HG02884 (cell line): ENCODE data around the gene IGFBP2.

ENCODE experiments used
- ATAC-seq: cut with Tn5 transposase; IDR thresholded peaks from one replicate; pipeline ENCODE4 v1.9.1; 2021; ENCODE audit warnings: mild to moderate bottlenecking, moderate library complexity; ENCODE audit not compliant: unreplicated experiment

The IGFBP2 gene

DNA sequence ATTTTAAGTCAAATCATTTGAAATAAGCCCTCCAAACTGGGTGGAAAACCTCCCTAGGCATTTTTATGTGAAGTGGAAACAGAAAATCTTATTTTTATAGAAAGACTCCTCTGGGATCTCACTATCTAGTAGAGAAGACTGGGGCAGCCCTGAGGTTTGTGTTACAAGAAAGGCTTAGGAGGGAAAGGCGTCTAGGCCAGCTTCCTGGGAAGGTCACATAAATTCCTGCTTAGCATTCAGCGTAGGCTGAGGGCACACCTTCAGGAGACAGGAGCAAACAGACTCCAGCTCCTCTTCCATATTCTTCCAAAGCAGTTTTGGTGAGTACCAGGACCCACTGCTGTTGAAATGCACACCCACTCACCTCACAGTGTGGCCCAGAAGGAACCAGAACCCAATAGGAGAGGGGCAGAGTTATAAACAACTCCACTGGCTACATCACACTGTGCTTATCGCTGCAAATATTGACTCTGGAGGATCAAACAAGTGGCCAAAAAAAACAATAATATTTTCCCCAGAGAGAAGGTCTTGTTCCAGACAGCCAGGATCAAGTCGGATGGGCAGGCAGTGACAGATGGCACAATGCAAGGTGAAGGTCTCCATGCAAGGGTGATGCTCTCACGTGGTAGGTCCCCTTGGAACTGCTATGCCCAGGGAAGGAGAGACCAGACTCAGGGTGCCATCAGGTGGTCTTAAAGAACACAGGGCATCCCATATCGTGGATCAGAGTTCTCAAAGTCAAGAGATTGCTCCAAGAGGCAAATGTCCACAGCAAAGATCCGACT is 17.7 kb upstream of the IGFBP2 start:
- ATAC-seq, result no peak

DNA sequence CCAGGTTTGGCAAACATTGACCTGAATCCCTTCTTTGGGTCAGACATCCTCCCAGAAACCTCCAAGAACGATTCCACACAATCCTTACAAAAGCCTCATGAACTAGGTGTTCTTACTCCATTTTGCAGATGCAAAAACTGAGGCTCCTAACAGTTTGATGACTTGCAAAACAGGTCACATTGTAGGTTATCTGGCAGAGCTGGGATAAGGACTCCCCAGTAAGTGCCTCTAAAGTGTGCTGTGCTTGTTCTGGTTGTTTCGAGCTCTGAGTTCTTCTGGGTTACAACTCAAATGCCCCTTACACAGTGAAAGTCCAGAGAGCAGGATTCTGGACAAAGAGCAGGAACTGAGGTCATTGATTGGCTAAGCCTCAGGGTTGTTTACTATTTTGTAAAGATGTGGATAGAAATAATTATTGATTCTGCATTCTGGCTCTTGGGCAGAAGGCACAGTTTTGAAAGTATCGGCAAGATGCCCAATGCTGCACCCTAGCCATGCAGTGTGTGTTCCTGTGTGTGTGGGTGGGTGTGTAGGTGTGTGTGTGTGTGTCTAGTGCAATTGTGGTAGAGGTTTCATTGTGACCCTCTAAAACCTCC is 17.0 kb upstream of the IGFBP2 start:
- ATAC-seq, result no peak

DNA sequence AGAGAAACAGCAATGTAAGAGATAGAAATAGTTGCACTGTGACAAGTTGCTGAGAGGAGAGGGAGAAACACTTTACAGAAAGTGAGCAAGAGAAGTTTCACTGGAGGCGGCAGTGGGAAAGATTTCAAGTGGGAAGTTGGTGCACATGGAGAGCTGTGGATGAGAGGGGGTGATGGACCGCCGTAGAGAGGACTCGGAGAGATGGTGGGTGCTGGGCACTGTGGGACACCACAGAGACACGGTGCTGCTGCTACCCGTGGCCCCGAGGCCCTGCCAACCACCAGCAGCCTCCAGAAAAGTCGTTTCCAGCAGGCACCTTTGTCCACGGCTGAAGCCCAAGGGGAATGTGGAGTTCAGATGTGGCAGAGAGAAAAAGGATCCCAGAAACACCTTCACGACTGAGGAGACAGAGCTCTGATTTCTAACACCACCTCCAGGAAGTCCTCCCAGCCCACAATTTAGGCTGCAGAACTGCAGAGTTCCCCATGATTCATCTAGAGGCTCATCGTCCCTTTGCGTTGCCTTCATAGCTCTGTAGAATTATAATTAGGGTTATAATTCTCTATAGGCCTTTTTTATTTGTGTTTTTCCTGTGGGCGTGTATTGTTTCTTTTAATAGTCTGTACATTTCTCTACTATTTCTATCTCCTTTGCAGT is 15.9 kb upstream of the IGFBP2 start:
- no peak for ATAC-seq

DNA sequence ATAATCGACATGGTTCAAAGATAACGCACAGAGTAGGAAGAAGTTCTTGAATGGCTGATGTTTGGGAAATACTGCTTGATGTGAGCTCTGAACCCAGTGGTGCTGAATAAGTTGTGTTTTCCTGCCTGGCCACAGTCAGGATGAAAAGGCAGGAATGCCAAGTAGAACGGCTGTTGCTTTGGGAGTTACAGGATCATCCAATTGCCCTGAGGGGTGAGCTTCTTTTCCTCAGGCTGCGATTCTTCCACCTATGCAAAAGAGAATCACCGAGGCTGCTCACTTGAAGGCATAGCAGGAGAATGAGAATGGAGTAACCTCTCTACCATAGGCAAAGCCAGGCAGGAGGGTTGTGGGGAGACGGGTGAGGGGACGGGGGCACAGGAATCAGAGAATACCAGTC is 14.4 kb upstream of the IGFBP2 start:
- ATAC-seq, result no peak

DNA sequence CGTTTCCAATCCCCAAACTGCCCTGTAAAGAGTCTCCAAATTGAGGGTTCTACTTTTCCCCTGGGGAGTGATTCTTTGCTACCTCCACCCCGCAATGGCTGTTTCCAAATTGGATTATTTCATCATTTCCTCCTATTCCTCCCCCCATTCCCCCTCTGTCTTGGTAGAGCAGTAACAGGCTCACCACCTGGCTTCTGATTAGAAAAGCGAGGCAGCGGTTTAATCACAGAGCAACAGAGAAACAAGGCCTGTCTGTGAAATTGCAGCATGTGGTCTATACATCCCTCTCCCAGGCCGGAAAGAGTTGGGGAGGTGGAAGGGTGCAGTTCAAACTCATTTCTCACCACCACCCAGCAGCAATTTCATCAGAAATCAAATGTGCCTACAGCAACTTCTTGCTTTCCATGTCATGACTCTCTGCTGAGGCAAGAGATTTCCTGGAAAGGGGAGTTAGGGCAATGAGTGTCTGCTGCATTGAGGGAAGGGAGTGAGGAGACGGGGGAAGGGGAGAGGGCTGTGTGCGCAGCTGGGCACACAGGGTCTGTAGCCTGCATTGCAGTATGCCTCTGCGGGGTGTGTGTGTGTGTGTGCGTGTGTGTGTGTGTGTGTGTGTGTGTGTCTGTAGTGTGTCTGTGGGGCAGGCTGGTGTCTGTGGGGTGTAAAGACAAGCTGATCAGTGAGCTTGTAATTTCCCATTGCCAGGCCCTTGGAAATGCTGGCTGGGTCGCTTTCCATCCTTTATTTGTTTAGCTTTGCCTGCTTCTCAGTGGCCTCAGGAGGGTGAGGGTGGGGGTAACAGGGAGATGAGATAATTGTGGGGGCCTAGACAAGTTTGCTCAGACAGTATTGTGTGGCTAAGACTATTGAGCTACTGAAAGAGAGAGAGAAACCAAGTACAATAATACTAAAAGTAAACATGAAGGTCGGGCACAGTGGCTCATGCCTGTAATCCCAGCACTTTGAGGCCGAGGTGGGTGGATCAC is 13.5 kb upstream of the IGFBP2 start:
- no peak for ATAC-seq

DNA sequence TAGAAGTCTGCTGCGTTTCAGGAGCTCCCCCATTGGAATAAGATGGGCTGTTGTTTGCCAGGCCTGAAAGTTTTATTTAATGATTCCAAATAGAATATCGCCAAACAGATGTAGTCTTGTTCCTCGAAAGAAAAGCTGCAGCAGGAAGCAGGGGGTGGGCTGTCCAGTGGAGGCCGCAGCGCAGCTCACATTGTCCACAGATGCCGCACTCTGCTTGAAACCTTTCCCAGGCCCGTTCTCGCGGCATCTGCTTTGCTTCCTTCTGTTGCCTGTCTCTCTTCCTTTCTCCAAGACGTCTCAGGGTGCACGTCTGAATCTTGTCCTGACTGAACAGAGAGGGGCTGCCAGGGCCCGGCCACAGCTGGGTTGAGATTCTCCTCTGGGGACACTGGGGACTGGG is 12.4 kb upstream of the IGFBP2 start:
- no peak for ATAC-seq

DNA sequence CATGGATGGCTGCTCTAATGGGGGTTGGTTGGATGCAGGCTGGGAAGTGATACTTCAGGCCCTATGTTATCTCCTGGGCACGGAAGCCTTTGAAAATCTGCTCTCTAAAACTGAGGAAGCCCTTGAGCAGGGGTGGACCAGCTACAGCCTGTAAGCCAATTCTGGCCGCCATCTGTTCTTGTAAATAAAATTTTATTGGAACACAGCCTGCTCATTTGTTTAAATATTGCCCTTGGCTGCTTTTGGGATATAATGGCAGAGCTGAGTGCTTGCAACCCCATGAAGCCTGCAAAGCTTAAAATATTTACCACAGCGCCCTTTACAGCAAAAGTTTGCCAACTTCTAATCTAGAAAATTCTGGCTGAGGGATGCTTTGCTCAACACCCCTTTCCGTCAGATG is 11.9 kb upstream of the IGFBP2 start:
- no peak for ATAC-seq

DNA sequence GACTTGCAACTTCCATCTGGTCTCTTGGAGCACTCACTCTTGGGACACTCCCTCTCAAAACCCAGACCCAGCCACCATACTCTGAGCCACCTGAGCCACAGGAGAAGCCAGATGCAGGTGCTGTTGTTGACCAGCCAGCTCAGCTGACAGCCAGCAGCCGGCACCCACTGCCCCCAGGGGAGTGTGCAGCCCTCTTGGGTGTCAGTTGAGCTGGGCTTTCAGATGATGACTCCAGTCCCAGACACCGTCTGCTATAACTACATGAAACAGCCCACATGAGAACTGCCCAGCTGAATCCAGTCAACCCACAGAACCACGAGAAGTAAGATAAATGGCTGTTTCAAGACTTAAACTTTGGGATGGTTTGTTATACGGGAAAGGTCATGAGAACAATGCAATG is 10.7 kb upstream of the IGFBP2 start:
- no peak for ATAC-seq

DNA sequence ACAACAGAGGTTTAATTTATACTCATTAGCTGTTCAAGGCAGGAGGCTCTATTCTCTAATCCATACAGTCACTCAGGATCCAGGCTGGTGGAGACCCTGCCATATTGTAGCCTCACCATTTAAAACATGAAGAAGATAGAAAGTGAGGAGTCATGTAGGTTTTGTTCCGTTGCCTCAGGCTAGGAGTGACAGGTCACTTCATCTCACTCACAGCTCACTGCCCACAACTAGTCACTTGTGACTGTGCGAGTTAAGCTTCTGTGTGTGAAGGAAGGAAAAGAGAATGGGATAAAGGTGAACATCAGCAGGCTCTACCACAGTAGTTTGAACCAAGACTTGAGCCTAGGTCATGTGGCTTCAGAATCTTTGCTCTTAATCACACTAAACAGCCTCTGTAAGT is 9.0 kb upstream of the IGFBP2 start:
- ATAC-seq, result no peak

DNA sequence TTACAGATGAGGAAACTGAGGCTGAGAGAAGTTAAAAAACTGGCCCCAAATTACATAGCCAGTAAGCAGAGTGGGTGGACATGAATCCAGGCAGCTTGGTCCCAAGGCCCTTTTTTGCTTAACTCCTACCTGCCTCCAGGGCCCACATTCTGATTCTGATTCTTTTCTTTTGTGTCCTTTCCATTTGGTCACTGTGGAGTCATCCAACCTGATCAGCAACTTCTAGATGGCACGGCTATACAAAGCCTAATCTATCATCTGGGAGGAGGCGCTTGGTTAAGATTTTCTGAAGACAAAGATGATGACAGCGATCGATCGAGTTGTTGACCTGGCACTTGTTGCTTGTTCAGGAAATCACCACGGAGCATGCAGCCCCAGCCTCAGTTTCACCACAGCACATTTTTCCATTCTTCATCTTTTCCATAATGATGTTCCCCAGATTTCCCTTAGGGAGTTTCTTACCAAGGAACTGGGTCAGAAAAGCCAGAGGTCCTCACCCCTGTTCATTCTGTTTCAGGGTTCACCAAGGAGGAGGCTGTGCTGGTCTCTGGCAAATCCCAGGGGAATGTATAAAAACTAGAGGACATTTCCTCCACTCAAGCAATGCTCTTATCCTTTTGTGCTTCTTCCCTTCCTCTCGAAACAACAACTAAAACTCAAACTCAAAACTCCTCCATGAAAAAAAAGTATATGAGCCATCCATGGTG is 6.9 kb upstream of the IGFBP2 start:
- no peak for ATAC-seq

DNA sequence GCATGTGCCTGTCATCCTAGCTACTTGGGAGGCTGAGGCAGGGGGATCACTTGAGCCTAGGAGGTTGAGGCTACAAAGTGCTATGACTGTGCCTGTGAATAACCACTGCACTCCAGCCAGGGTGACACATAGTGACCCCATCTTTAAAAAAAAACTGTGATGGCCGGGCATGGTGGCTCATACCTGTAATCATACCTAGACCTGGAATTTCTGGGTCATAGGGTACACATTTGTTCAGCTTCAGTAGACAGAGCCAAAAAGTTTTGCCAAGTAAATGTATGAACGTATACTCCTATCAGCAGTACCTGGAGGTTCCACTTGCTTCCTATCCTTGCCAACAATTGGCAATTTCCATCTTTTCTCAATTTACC is 6.4 kb upstream of the IGFBP2 start:
- ATAC-seq, result no peak

DNA sequence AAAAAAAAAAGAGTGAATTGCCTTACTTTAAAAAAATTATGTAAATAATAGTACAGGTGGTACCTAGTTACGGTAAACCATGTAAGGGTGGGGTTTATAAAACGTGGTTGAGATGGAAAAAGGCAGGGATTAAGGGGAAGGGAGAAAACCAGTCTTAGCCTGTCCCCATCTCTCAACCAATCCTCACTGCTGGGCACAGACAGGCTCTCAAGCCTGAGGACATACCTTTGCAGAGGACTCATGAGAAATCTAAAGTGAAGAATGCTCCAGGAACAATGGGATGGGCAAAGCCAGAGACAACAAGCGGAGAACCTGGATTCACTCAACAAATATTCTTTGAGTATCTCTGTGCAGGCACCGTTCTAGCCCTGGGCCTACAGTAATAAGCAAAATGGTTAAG is 3.4 kb upstream of the IGFBP2 start:
- no peak for ATAC-seq

DNA sequence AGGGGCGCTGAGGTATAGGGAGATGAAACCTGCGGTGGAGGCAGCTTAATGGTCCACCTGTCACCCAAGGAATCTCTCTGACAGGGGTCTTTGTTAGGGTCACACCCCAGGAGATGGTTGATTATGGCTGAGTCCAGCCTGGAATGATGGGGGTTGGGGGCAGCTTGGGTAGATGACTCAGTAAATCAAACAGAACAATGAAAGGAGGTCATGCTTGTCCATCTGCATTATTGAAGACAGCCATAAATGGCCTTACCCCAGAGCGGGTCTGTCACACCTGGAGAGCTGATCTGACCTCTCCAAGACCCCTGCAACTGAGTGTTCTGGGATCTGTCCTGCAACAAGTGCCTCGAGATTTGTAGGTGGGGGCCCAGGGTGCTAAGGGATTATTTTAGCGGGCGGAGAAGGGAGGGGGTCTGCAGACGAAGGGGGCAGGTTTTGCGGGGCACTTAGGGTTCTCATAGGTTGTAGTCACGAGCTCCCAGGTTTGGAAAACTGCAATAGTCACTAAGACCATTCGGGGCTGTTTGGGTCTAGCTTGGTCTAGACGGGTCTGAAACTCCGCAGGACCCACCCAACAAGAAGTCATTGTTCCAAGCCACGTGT is 771 bp upstream of the IGFBP2 start:
- no peak for ATAC-seq

DNA sequence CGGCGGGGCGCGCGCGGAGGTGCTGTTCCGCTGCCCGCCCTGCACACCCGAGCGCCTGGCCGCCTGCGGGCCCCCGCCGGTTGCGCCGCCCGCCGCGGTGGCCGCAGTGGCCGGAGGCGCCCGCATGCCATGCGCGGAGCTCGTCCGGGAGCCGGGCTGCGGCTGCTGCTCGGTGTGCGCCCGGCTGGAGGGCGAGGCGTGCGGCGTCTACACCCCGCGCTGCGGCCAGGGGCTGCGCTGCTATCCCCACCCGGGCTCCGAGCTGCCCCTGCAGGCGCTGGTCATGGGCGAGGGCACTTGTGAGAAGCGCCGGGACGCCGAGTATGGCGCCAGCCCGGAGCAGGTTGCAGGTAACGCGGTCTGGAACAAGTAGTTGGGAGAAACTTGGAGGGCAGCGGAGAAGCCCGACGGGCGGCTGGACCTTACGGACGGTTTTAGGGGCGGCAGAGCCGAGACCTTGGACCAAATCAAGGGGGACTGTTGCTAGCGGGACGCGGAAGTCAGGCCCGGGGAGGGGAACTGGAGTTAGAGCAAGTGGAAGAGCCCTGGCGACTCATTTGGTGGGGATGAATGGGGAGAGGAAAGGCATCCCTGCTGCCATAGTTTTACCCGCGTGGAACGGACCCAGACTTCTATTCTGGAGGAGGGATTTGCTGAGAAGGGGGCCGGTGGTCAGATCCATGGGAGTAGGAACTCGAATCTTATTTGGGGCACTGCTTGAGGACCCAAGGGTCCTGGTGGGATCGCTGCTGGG is 573 bp downstream of the IGFBP2 start:
- ATAC-seq, result no peak

DNA sequence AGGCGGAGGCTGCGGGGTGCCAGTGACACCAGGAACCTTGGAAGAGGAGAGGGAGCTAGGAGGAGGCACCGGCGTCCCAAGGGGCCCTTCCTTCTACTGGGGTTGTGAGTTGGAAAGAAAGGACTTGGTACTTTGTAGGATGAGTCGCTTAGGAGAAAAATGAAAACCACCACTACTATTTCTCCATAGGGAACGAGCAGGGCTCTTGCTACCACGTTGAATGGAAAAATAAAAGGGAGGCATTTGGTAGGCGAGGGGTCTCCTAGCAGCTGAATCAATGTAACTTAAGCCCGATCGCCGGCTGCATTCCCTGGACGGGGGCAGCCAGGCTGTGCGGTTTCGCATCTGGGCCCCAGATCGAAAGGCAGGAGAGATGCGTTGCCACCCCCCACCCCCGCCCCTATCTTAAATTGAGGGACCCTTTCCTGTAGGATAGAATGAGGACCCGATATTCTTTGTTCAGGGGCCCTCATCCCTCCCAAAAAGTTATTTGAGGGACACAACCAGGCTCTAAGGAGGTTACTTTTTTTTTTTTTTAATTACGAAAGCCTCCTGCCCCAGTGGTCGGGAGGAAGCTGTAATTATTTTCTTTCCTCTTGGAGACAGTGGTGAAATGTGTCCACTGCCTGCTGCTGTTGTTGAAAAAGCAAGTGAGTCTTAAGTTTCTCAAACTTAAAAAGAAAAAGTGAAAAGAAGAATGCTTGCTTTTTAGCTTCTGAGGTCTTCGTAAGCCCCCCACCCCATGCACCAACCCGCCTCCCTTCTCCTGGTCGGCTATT is 1.3 kb downstream of the IGFBP2 start:
- ATAC-seq, result no peak

DNA sequence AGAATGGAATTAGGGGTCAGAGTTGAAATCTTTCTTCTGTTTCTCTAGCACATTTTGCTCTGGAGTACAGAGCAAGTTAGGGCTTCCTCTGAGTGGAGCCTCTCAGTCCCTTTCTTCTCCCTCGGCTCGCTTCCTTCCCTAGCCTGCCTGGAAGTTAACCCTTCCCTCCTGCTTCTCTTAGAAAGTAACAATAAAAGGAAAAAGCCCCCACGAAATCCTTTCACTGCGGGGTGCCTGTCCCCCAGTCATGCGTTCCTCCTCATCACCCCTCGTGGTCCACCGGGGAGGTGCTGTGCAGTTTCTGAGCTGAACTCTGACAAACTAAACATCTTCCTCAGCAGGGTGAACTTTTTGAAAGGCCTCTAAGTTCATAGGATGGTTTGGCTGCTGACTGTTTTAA is 2.0 kb downstream of the IGFBP2 start:
- ATAC-seq, result no peak

DNA sequence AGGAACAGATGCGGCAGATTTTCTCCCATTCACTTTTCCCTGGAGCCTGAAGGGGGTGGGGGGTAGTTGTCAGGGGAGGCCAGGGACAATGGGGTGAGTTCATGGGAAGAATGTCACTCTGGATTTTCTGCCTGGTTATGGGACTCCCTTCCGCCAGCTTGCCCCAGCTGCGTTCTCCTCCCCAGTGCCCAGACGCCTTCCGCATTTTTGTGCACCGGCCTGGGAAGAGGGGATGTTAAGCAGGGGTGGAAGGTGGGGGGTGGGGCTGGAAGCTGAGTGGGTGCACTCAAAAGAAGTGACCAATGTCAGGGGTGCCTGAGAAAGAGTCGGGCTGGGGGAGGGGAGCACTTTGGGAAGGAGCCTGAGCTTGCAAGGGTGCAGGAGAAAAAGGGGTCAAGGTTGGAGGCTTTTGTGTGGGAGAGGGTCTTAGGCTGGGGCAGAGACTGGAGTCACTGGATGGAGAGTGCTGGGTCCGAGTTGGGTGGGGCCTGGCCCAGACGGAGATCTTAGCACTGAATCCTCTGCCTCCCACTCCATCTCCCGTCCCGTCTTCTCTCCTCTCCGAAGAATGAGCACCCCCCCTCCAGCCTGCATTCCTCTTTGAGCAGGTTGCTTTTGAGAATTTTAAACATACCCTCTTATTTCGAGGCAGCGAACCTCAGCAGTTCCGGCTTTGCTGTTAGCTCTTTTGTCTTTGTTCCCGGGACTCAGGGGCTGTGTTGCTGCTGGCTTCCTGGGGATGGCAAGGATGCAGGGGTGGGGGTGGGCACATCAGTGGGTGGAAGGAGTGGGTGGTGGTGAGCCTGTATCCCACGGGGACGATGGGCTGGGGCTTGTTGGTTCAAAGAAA is 2.7 kb downstream of the IGFBP2 start:
- ATAC-seq, result no peak
